T-helper 17 cell (primary cell): ENCODE data around the gene ALG2. TPM values are rescaled to one million over a fixed set of nuclear protein-coding genes. Genes with fewer than 3 reads are reported as not detected.

Source experiments
- ATAC-seq: fragments of 150-1000 bp; cut with Tn5 transposase; 2 replicates; pipeline ENCODE4 v1.10.0; 2021; ENCODE audit warnings: mild to moderate bottlenecking, moderate library complexity
- DNase-seq, 3 donors: peaks; one replicate each; pipeline versions ENCODE4 v3.0.0 to v3.0.0-alpha.2; 2020 to 2021
- H3K9me3 ChIP-seq: one replicate; pipeline ENCODE4 v1.7.0; 2013; ENCODE audit warnings: low read length, mild to moderate bottlenecking; ENCODE audit not compliant: control insufficient read depth, poor library complexity, severe bottlenecking
- H3K27ac Mint-ChIP-seq: one replicate; pipeline ENCODE4 v1.8.0; 2022; ENCODE audit warnings: mild to moderate bottlenecking, moderate library complexity, mixed read lengths
- H3K27me3 Mint-ChIP-seq: one replicate; pipeline ENCODE4 v1.8.0; 2022; ENCODE audit warnings: mixed read lengths
- H3K36me3 Mint-ChIP-seq: one replicate; pipeline ENCODE4 v1.8.0; 2022; ENCODE audit warnings: low read depth, mixed read lengths
- H3K4me1 Mint-ChIP-seq: one replicate; pipeline ENCODE4 v1.8.0; 2022; ENCODE audit warnings: mild to moderate bottlenecking, mixed read lengths
- H3K4me3 Mint-ChIP-seq: one replicate; pipeline ENCODE4 v1.8.0; 2022; ENCODE audit warnings: mild to moderate bottlenecking, moderate library complexity, mixed read lengths
- total RNA-seq, 4 donors: library from RNA in 2 of 4; stranded (reverse) in 2 of 4; gene quantifications; one replicate each; pipeline ENCODE4 v1.2.3 and lab custom pipeline; 2022 to 2026

ALG2 gene
- total RNA-seq, 2 donors from 2014 or later = 17.9 to 19.5 TPM

- H3K4me1 Mint-ChIP-seq = peaks cover 22% of the 10 kb centered on the region
- no peak for DNase-seq
- no peak for ATAC-seq
These were observed 39.4 kb downstream of the ALG2 start for GRCh38 chr9:99182356-99182755.

DNA sequence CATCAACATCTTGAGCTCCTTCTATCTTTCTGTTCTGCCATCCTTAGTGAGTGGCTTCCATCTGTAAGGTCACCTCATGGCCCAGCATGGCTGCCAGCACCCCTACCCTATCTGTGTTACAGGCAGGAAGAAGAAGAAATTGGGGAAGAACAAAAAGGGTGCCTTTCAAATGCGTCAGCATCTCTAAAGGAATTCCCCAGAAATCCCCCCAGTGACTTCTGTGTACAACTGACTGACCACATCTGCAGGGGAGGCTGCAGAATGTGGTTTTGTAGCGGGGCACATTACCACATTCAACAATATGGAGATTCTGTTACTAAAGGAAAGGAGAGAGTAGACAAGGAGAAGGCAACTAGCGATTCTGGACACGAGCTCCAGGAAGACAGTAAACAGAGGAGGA is 40.1 kb downstream of the ALG2 start:
- DNase-seq = no peak
- no peaks in the 10 kb centered on the region for H3K9me3 ChIP-seq
- Mint-ChIP-seq H3K27me3 (peaks cover 4% of the 10 kb centered on the region), H3K36me3 (no peaks in the 10 kb centered on the region), H3K4me1 (peaks cover 19% of the 10 kb centered on the region), H3K27ac (peak overlapping the region; percentile 37), H3K4me3 (peak overlapping the region; percentile 12)
- ATAC-seq = peak; percentile 70

More at GRCh38 chr9:99182356-99182755, 39.4 kb downstream of the ALG2 start:
- Mint-ChIP-seq H3K27ac (peak overlapping the region; percentile 37), H3K4me3 (no peak overlapping the region), H3K27me3 (no peaks in the 10 kb centered on the region), H3K36me3 (no peaks in the 10 kb centered on the region)
- no peaks in the 10 kb centered on the region for H3K9me3 ChIP-seq

GRCh38 chr9:99181206-99181605 is 40.5 kb downstream of the ALG2 start:
- H3K36me3 Mint-ChIP-seq = no peaks in the 10 kb centered on the region
- no peak for DNase-seq
- H3K4me1 Mint-ChIP-seq = peaks cover 21% of the 10 kb centered on the region
- H3K27ac Mint-ChIP-seq = peak overlapping the region; percentile 54
- ATAC-seq = peak; percentile 4
- no peak overlapping the region for H3K4me3 Mint-ChIP-seq
- no peaks in the 10 kb centered on the region for H3K9me3 ChIP-seq
- H3K27me3 Mint-ChIP-seq = peaks cover 6% of the 10 kb centered on the region

GRCh38 chr9:99180662-99181061 is 41.1 kb downstream of the ALG2 start:
- no peaks in the 10 kb centered on the region for H3K9me3 ChIP-seq
- ATAC-seq (no peak), DNase-seq (no peak)
- Mint-ChIP-seq H3K27me3 (peaks cover 6% of the 10 kb centered on the region), H3K27ac (peak overlapping the region; percentile 54), H3K4me1 (peaks cover 21% of the 10 kb centered on the region), H3K36me3 (no peaks in the 10 kb centered on the region), H3K4me3 (no peak overlapping the region)

- Mint-ChIP-seq H3K27ac (peak overlapping the region; percentile 54), H3K36me3 (no peaks in the 10 kb centered on the region), H3K4me1 (peaks cover 21% of the 10 kb centered on the region), H3K4me3 (no peak overlapping the region), H3K27me3 (peaks cover 6% of the 10 kb centered on the region)
- no peaks in the 10 kb centered on the region for H3K9me3 ChIP-seq
- DNase-seq (no peak), ATAC-seq (no peak)
These were observed 41.5 kb downstream of the ALG2 start for GRCh38 chr9:99180199-99180598.

DNA sequence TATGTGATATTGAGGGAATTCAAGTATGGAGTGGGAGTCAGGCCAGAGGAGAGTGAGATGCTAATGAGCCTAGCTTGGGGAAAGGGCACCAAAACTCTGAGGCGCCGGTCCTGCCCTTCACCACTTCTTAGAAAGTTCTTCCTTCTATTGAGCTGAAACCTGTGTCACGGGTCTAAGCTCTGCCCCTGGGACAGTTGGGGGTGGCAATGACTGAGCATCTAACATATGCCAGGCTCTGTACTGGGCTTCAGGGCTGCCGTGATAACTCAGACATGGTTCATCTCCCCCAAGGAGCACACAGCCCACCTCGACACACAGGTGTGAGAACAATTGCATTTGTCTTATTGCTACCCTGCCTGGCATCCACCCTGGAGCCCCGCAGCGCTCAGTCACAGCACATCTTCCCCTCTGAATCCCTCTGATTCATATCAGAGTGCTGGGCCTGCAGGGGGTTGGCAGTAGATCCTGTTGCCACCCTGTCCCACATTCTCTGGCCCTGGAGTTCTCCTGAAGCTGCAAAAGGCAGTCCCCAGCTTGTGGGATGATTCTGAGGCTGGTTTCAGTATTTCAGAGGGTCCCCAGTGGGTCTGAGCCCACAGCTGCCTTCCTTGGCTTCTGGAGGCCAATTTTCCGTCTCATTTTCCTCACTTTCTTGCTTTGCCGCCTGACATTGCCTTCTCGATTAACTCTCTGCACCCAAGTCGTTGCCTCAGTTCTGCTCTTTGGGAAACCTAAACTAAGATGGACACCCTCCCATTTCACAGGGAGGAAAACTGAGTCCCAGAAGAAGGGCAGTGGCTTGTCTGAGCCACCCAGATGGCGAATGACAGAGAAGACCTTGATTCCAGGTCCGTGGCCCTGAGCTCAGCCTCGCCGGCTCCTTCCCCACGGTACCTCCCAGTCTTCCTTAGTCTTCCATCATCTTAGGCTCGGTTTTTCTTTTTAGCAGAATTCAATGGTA is 42.5 kb downstream of the ALG2 start:
- Mint-ChIP-seq H3K36me3 (no peaks in the 10 kb centered on the region), H3K4me1 (peaks cover 16% of the 10 kb centered on the region), H3K4me3 (no peak overlapping the region), H3K27ac (no peak overlapping the region), H3K27me3 (peaks cover 7% of the 10 kb centered on the region)
- no peak for ATAC-seq
- no peaks in the 10 kb centered on the region for H3K9me3 ChIP-seq
- DNase-seq = no peak

- no peak for DNase-seq
These were observed 44.0 kb downstream of the ALG2 start for GRCh38 chr9:99177576-99178366.

GRCh38 chr9:99176527-99177013 is 45.2 kb downstream of the ALG2 start:
- Mint-ChIP-seq H3K4me1 (peaks cover 12% of the 10 kb centered on the region), H3K4me3 (no peak overlapping the region), H3K27ac (peak overlapping the region; percentile 16), H3K27me3 (peaks cover 25% of the 10 kb centered on the region), H3K36me3 (no peaks in the 10 kb centered on the region)
- DNase-seq (no peak), ATAC-seq (no peak)
- H3K9me3 ChIP-seq = no peaks in the 10 kb centered on the region

More at GRCh38 chr9:99177576-99178366, 44.0 kb downstream of the ALG2 start:
- Mint-ChIP-seq H3K36me3 (no peaks in the 10 kb centered on the region), H3K27ac (no peak overlapping the region), H3K4me1 (peaks cover 14% of the 10 kb centered on the region), H3K4me3 (no peak overlapping the region), H3K27me3 (peaks cover 16% of the 10 kb centered on the region)
- no peaks in the 10 kb centered on the region for H3K9me3 ChIP-seq
- ATAC-seq = no peak

DNA sequence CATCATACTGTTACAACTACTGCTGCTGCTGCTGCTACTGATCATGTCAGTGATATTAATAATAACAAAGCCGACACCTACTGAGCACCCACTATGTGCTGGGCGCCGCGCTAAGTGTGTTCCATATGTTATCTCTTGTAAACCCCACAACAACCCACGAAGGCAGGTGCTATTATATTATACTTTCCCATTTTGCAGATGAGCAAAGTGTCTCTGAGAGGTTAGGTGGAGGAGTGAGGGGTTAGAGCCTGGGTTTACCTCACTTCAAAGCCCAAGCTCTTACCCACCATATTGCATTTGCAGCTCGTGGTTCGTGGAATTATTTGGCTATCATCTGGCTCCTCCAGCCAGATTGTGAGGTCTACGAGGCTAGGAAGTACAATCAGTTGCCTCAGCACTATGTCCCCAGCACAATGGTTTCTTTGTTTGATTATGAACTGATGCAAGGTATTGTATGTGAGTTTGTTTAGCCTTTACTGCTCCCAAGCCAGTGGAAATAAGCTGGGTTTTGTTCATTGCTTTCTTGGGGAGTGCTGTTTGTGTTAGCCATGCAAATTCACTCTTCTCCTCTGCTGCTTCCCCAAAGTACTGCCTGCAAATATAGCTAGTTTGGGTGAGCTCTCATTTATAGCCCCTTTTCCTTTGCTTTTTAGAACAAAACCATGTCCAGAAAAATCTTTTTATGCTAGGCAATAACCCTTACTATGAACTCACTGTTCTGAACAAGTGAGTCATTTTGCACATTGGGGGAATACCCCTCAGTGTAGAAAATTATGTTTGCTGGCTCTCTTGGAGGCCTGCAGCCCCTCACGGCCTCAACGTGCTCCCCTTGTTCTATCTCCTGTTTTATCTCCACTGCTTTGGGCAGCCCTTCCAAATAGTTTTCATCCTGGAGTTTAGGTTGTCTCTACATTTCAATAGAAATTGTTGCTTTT is 47.9 kb downstream of the ALG2 start:
- ATAC-seq (no peak), DNase-seq (no peak)
- Mint-ChIP-seq H3K27ac (no peak overlapping the region), H3K4me3 (no peak overlapping the region), H3K4me1 (peaks cover 7% of the 10 kb centered on the region), H3K36me3 (no peaks in the 10 kb centered on the region), H3K27me3 (peaks cover 27% of the 10 kb centered on the region)
- H3K9me3 ChIP-seq = no peaks in the 10 kb centered on the region

DNA sequence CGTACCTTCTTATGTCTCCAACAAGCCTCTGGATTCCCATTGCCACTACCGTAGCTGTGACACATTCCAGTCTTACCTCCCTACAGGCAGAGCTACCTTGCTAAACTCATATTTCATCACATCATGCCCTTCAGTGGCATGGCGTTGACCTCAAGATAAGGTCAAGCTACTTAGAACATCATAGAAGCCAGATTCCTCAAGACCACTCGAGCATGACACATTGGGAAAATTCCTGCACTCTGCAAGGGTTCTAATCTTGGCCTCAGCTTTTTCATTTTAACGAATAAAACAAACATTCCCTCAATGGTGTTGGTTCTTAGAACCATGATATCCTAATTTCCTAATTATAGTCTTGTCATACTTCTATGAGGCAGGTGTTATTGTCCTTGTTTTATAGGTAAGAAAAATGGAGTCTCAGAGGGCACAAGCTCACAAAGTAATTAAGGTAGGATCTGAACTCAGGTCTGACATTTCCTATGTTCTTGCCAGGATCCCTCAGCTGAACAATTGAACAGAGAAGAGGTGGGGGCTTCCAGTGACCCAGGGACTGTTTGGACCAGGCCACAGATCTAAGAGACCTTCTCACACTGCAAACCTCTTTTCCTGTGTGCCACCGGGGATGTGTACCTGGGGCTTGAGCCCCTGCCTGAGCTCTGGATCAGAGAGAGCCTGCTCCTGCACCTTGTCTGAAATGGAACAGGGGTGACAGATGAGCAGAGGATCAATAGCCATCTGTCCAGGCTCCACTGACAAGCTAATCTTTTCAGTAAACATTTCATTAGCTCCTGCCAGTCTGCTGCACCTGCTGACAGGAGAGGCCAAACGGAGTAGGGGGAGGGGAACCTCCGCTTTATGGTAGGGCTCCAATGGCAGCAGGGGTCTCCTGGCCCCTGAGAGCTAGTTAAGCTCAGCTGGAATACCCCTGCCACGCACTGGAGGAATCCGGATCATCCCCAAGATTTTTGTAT is 49.3 kb downstream of the ALG2 start:
- ATAC-seq = no peak
- H3K27ac Mint-ChIP-seq = no peak overlapping the region
- H3K4me3 Mint-ChIP-seq = no peak overlapping the region
- H3K27me3 Mint-ChIP-seq = peaks cover 27% of the 10 kb centered on the region
- no peaks in the 10 kb centered on the region for H3K9me3 ChIP-seq
- no peaks in the 10 kb centered on the region for H3K36me3 Mint-ChIP-seq
- H3K4me1 Mint-ChIP-seq = peaks cover 8% of the 10 kb centered on the region
- no peak for DNase-seq

GRCh38 chr9:99171225-99172123 is 50.3 kb downstream of the ALG2 start:
- no peak overlapping the region for H3K4me3 Mint-ChIP-seq
- H3K4me1 Mint-ChIP-seq = peaks cover 9% of the 10 kb centered on the region
- H3K9me3 ChIP-seq = no peaks in the 10 kb centered on the region
- DNase-seq (no peak), ATAC-seq (no peak)
- H3K27ac Mint-ChIP-seq = peak overlapping the region; percentile 19
- H3K36me3 Mint-ChIP-seq = no peaks in the 10 kb centered on the region
- peaks cover 21% of the 10 kb centered on the region for H3K27me3 Mint-ChIP-seq
